HG02642 (cell line): ENCODE measurements around the gene EFCAB13.

Source experiments
- ATAC-seq: cut with Tn5 transposase; IDR thresholded peaks from one replicate; pipeline ENCODE4 v1.9.1; 2021; ENCODE audit warnings: mild to moderate bottlenecking; ENCODE audit not compliant: unreplicated experiment, poor library complexity

The EFCAB13 gene

GRCh38 chr17:47323382-47324223 lies at the start of gene EFCAB13:
Gene EFCAB13, plus strand, starts transcription at chr17:47323955. Its CDS starts 4,399 bp downstream, at chr17:47328354.
- ATAC-seq, result peak; percentile 93

GRCh38 chr17:47274319-47275069 lies 49.3 kb upstream of the EFCAB13 start:
- no peak for ATAC-seq

- ATAC-seq, result no peak
Observed at GRCh38 chr17:47275245-47275984, 48.3 kb upstream of the EFCAB13 start.

GRCh38 chr17:47276444-47276843 lies 47.3 kb upstream of the EFCAB13 start:
- ATAC-seq, result no peak

GRCh38 chr17:47276868-47277267 lies 46.9 kb upstream of the EFCAB13 start:
- ATAC-seq, result no peak

- no peak for ATAC-seq
Observed at GRCh38 chr17:47277921-47278320, 45.8 kb upstream of the EFCAB13 start.

- peak; percentile 15 for ATAC-seq
Observed at GRCh38 chr17:47278561-47278960, 45.2 kb upstream of the EFCAB13 start.

- peak; percentile 75 for ATAC-seq
Observed at GRCh38 chr17:47279062-47279801, 44.5 kb upstream of the EFCAB13 start.

GRCh38 chr17:47280072-47280811 lies 43.5 kb upstream of the EFCAB13 start:
- ATAC-seq, result no peak

- ATAC-seq, result no peak
Observed at GRCh38 chr17:47281216-47281615, 42.5 kb upstream of the EFCAB13 start.

- no peak for ATAC-seq
Observed at GRCh38 chr17:47285003-47285402, 38.8 kb upstream of the EFCAB13 start.

- ATAC-seq, result peak; percentile 67
Observed at GRCh38 chr17:47286198-47286914, 37.4 kb upstream of the EFCAB13 start.

- no peak for ATAC-seq
Observed at GRCh38 chr17:47287068-47287467, 36.7 kb upstream of the EFCAB13 start.

- no peak for ATAC-seq
Observed at GRCh38 chr17:47287639-47288038, 36.1 kb upstream of the EFCAB13 start.

GRCh38 chr17:47288531-47289116 lies 35.1 kb upstream of the EFCAB13 start:
- ATAC-seq, result no peak

- ATAC-seq, result no peak
Observed at GRCh38 chr17:47289302-47289701, 34.5 kb upstream of the EFCAB13 start.

- no peak for ATAC-seq
Observed at GRCh38 chr17:47290870-47291241, 32.9 kb upstream of the EFCAB13 start.

GRCh38 chr17:47291242-47291873 lies 32.4 kb upstream of the EFCAB13 start:
- no peak for ATAC-seq
